Ishikawa (cell line): ENCODE results near the gene SPAG6.

Source experiments
- CEBPB ChIP-seq: IDR thresholded peaks from 2 replicates; pipeline ENCODE4 v1.6.1; 2012
- CREB1 ChIP-seq: IDR thresholded peaks from 2 replicates; pipeline ENCODE4 v1.6.1; 2012; ENCODE audit warnings: low read depth
- EP300 ChIP-seq: IDR thresholded peaks from 2 replicates; pipeline ENCODE4 v1.6.1; 2012; ENCODE audit warnings: borderline replicate concordance
- MAX ChIP-seq: IDR thresholded peaks from 2 replicates; pipeline ENCODE4 v1.6.1; 2012
- NFIC ChIP-seq: IDR thresholded peaks from 2 replicates; pipeline ENCODE4 v1.6.1; 2012
- TCF12 ChIP-seq: IDR thresholded peaks from 2 replicates; pipeline ENCODE4 v1.6.1; 2012; ENCODE audit warnings: low read depth
- TEAD4 ChIP-seq: IDR thresholded peaks from 2 replicates; pipeline ENCODE4 v1.6.1; 2012
- YY1 ChIP-seq: IDR thresholded peaks from 2 replicates; pipeline ENCODE4 v1.6.1; 2012; ENCODE audit warnings: low read depth
- ZBTB7A ChIP-seq: IDR thresholded peaks from 2 replicates; pipeline ENCODE4 v1.6.1; 2012; ENCODE audit warnings: low read depth

DNA sequence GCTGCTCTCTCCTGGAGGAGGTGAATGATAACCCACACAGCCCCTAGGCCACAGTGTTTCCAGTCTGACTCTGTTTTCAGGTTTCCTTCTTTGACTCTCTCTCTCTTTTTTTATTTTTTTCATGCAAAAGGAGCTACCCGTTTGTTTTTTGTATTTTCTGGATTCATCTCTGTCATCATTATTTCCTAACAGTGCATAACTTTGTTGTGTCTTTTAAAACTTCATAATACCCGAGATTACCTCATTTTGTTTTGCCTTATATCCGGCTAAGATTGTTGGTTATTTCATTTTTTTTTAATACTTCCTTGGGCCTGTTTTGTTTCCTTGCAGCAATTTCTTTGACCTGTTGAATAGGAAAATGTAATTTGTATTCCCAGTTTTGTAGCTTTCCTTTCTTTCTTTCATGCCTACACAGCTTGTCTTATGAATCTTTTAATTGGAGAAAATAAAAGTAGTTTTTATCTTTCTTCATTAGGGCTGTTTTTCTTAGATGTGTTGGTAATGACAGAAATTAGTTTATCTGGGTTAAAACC lies 72.5 kb downstream of the SPAG6 start:
- TF ChIP-seq EP300 = no peak
- no peak for TF ChIP-seq TEAD4
- no peak for TF ChIP-seq NFIC
- TF ChIP-seq ZBTB7A = no peak
- no peak for TF ChIP-seq YY1
- no peak for TF ChIP-seq CEBPB
- TF ChIP-seq MAX = no peak
- TF ChIP-seq CREB1 = no peak
- no peak for TF ChIP-seq TCF12
